SK-N-MC (cell line): ENCODE results near the gene PCBP3.

Experiments
- EZH2 ChIP-seq: fragments of 200-600 bp; sonication (generic); IDR thresholded peaks from one replicate; pipeline ENCODE4 v1.6.1; 2017; ENCODE audit warnings: antibody characterized with exemption
- FOXP2 ChIP-seq: optimal IDR thresholded peaks from 2 replicates; pipeline ENCODE3; 2011; ENCODE audit warnings: mild to moderate bottlenecking, moderate library complexity; ENCODE audit not compliant: insufficient read depth; ENCODE audit errors: extremely low read length, control extremely low read depth
- POLR2AphosphoS5 ChIP-seq: IDR thresholded peaks from 2 replicates; pipeline ENCODE4 v1.6.1; 2012; ENCODE audit warnings: mild to moderate bottlenecking, low read depth, low read length, borderline replicate concordance

DNA sequence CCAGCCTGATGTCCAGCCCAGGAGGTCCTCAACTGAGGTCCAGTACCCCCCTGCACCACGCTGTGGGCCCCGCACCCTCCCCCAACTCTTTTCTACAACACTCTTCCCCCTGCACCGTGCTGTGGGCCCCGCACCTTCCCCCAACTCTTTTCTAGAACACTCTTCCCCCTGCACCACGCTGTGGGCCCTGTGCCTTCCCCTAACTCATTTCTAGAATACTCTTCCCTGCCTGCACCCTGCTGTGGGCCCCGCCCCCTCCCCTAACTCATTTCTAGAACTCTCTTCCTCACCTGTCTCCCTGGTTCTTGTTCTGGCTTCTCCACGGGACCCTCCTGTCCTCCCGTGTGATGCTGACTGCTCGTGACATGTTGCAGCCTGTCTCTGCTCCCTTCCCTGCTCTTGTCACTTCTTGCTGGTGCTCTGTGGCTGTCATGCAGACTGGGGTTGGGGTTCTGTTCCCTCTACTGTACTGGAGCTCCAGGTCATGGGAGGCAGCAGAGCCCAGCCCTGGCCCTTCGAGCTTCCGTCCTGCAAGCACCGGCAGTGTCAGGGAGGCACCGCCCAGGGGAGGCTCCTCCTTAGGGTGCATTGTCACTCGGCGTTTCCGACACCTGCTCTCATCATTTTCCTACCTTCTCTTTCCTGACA lies 177.9 kb downstream of the PCBP3 start:
- TF ChIP-seq EZH2 = no peak
- no peak for TF ChIP-seq POLR2AphosphoS5
- no peak for TF ChIP-seq FOXP2
